ENCODE measurements around the gene TEX261. TPM values are rescaled to one million over a fixed set of nuclear protein-coding genes. Genes with fewer than 3 reads are reported as not detected.
A peak's percentile ranks its signal among the peaks of the same experiment; 100 is the strongest.
"Not testable (repeated sequence)": the region's sequence is repeated elsewhere in the genome, so short reads cannot be mapped to it uniquely, and the experiment has no call there.

TEX261 gene
- total RNA-seq = 36.4 TPM

GRCh38 chr2:70994699-70995425 is at the start of gene TEX261:
TEX261 (minus strand) TSS chr2:70994873; CDS start chr2:70994757, 116 bp downstream.
- ATAC-seq (peak; percentile 97), DNase-seq (ENCODE audit: low spot score) (peak; percentile 94)

- no peak for ATAC-seq
- DNase-seq (ENCODE audit: low spot score) = no peak
These were observed 49.1 kb upstream of the TEX261 start for GRCh38 chr2:71043531-71044407.

GRCh38 chr2:71042287-71042686 is 47.6 kb upstream of the TEX261 start:
- ATAC-seq = no peak

DNA sequence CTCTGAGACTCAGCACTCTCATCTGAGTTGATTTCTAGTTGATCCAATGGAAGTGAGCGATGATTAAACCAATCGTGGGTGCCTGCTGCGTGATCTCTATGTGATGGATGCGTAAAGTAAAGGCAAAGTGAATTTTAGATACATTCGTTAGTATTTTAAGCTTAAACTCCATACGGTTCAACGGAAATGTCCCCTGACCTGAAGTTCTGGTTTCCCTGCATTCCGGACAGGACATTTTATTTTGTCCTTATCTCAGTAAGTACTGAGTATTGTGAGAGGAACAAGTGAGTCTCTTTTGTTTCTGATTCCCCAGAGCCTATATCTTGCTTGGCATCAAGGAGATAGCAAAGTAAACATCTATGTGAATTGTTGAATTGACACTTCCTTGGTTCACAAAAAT is 41.6 kb upstream of the TEX261 start:
- not testable (repeated sequence) for DNase-seq (ENCODE audit: low spot score); ATAC-seq

More at GRCh38 chr2:71042287-71042686, 47.6 kb upstream of the TEX261 start:
- DNase-seq (ENCODE audit: low spot score) = no peak

GRCh38 chr2:71023553-71024243 is 29.0 kb upstream of the TEX261 start:
- ATAC-seq; DNase-seq (ENCODE audit: low spot score): not testable (repeated sequence)

GRCh38 chr2:71021394-71021793 is 26.7 kb upstream of the TEX261 start:
- not testable (repeated sequence) for DNase-seq (ENCODE audit: low spot score); ATAC-seq

- ATAC-seq = not testable (repeated sequence)
These were observed 25.3 kb upstream of the TEX261 start for GRCh38 chr2:71019989-71020388.

DNA sequence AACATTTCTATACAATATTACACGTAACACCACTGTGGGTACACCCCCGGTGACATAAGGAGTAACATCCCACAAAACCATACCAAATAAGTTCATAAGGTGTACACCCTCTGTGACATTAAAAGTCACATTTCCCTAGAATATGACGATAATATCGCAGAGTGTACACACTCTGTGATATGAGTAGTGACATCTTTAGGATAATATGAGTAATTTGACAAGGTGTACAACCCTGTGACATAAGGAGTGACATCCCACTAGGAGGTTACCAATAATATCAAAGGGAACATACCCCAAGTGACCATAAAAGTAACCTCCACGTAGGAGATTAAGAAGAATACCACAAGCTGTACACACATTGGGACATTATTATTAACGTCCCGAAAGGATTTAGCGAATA is 24.0 kb upstream of the TEX261 start:
- ATAC-seq = no peak
- DNase-seq (ENCODE audit: low spot score) = no peak

More at GRCh38 chr2:71019989-71020388, 25.3 kb upstream of the TEX261 start:
- not testable (repeated sequence) for DNase-seq (ENCODE audit: low spot score)

- not testable (repeated sequence) for DNase-seq (ENCODE audit: low spot score); ATAC-seq
These were observed 17.1 kb upstream of the TEX261 start for GRCh38 chr2:71011786-71012185.

DNA sequence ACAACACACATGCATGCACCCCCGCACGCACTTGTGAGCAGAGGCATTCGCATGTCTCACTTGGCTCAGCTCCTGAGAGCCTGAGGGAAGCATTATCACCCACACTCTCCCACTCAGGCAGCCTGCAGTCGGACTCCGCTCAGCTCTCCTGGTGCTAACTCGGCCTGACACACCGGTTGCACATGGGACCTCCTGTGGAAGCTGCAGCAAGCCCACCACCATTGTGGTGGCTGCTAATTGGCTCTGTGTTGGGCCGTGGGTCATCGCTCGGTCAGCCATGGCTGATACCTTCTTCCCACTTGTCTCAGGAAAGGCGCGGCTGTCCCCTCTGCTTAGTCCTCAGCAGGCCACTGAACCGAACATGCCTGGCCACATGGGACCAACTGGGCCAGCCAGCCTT is 13.7 kb upstream of the TEX261 start:
- ATAC-seq = no peak
- no peak for DNase-seq (ENCODE audit: low spot score)

GRCh38 chr2:71006955-71007799 is 12.5 kb upstream of the TEX261 start:
- DNase-seq (ENCODE audit: low spot score) (no peak), ATAC-seq (no peak)

- ATAC-seq (no peak), DNase-seq (ENCODE audit: low spot score) (no peak)
These were observed 11.7 kb upstream of the TEX261 start for GRCh38 chr2:71006323-71006722.

DNA sequence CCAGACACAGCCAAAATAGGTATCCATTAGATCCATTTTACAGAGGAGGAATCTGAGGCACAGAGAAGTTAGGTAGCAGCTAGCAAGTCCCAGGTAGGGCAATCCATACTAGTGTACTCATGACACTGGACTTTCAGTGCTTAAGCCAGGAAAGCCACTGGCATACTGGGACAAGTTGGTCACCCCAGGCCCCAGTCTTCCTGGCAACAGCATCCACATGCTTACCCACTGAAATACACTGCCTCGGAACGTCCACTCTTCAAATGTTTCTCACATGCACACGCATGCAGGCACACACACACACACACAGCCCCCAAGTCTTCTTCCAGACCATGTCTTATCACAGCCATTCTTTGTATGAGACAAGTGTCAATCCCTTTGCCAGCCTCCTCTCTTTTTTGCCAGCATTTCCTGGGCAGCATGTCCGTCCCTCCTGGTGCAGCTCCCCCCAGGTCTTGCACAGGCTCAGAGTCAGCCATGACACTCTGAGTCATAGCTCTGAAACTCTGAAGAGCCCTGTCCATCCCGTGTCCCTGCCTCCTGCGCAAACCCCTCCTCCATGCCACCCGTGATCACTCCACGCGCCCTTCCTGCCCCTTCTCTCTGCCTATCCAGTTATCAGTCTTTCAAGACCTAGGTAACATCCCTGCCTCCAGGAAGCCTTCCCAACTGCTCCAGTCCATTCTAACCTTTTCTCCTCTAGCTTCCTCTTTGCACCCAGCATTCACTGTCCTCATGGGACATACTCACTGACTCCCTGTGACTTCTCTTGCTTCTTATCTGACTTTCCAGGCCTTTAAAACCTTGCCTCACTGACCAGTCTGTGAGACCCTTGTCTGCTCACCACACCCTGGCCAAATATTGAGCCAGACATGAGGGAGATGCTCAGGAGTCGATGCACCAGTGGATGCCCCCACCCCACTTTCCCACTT is 10.9 kb upstream of the TEX261 start:
- no peak for DNase-seq (ENCODE audit: low spot score)
- ATAC-seq = no peak

DNA sequence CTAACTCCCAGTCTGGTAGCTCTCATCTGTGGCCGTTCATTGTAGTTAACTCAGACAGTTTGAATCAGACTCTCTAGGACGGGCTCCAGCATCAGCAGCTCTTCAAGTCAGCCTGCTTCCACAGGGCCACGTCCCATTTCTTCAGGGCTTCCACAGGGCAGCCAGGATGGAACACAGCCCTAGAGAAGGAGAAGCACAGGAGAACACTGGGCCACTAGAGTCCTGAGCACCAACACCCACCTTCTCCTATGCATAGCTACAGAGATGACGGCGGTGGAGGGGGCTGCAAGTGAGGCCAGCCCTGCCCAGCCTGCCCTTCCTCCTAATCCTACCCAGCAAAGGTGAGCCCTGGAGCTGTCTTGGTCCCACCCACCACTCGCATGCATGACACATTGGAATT is 10.2 kb upstream of the TEX261 start:
- no peak for DNase-seq (ENCODE audit: low spot score)
- ATAC-seq = no peak

DNA sequence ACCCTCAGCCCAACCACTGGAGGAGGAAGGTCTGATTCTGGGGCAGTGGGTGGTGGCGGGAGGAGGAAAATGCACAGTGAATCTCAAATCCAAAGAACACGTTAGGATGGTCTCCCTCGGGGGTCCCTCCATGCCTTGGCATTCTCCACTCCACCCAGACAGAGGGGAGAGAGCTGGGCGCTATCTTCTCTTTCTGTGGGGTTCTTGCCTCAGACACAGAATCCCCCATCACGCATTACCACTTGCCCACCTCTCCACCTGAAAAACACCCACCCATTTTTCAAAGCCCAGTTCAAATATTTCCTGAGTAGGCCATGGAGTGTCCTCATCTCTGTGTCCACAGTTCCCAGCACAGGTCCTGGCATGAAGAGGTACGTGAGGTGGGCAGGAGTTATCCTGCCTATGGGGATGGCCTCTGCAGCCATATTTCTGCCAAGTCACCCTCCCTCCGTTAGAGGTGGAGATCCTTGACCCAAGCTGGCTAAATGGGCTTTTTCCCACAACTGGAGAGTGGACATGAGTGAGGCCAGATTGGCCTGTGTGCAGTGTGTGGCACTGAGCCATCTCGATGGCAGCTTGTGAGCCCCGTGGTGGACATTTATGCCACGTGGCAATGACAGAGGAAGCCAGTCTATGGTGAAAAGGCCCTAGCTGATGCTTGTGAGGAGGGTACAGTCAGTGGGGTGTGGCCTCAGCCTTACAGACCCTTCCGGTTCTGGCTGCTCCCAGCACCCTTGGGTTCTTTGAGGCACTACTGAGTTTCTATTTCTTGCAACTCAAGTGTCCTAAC is 9.5 kb upstream of the TEX261 start:
- DNase-seq (ENCODE audit: low spot score) = no peak
- ATAC-seq = no peak

GRCh38 chr2:71003396-71003795 is 8.7 kb upstream of the TEX261 start:
- no peak for ATAC-seq

DNA sequence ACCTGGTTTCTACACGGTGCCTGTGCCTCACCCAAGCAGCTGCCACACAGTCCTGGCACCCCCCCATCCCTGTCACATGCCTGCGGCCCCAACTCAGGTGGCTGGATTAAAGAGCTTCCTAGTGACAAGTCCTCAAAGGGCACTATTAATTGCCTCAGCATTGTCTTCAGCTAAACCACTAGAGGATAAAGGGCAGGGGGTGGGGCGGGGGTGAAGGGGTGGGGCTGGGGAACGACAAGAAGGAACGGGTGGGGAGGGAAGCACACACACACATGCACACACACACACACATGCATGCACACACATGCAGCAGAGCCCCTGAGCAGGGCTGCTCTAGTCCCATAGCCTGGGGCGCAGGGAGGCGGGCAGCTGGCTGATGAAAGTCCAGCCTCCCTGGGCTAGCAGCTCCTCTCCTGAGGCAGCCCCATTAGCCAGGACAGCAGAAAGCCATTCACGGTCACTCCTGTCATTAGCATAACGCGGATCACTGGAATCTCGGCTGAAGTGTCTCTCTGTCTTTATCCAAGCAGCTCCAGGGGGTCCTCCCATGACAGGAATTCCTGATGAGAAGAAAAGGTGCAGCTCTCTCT is 7.4 kb upstream of the TEX261 start:
- no peak for ATAC-seq
- peak; percentile 42 for DNase-seq (ENCODE audit: low spot score)

More at GRCh38 chr2:71003396-71003795, 8.7 kb upstream of the TEX261 start:
- no peak for DNase-seq (ENCODE audit: low spot score)

- ATAC-seq = no peak
- no peak for DNase-seq (ENCODE audit: low spot score)
These were observed 6.9 kb upstream of the TEX261 start for GRCh38 chr2:71001592-71001927.
